Stimulated activated CD8-positive, alpha-beta memory T cell treated with anti-CD3 and anti-CD28 coated beads, Interleukin-7, amount 100 ng/mL, for 24 hours (primary cell): ENCODE data around the gene AURKAIP1.
A peak's percentile ranks its signal among the peaks of the same experiment; 100 is the strongest.

Experiments used
- DNase-seq: peaks from one replicate; pipeline ENCODE4 v3.0.0-alpha.2; 2020; ENCODE audit warnings: low read depth

Gene AURKAIP1

GRCh38 chr1:1359664-1360468, 15.1 kb downstream of the AURKAIP1 start:
- DNase-seq = no peak

- no peak for DNase-seq
These were observed 15.7 kb downstream of the AURKAIP1 start for GRCh38 chr1:1359308-1359663.

DNA sequence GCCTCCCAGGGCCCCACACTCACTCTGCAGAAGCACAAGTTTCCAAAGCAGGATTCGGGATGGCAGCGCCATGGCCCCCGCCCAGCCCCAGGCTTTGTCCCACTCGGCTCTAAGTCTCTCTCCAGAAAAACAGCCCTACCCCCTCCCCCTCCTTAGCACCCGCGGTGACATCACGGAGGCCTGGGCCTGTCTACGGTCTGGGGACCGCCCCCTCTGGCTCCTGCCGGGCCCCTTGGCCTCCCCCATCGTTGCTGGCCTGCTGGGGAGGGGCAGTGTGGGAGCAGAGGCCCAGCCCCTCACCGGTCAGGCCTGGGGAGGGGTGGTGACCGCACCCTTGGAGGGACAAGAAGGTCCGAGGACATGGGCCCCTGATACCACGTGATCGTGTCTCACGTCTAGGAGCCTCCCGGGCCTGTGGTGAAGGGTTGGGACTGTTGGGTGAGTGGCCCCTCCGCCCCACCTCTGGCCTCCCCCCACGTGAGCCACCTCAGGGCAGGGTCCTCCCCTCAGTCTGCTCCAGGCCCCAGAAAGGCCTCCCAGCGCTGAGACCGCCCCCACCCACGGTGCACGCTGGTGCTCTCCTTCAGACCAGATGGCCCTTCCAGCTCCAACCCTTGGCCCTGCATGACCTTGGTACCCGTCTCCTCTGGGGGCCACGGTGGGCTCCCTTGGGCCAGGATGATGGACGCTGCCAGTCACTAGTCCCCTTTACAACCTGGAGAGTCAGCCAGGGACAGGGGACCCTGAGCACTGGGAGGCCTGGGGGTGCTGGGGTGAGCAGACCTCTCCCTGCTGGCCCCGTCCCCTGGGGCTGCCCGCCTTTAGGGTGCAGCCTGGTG, 16.4 kb downstream of the AURKAIP1 start, which contains the start of gene MXRA8:
Gene MXRA8, minus strand, starts transcription at position 123 of the 839 bp plus-strand sequence. Its CDS starts 51 bp downstream, at position 72.
- no peak for DNase-seq

DNA sequence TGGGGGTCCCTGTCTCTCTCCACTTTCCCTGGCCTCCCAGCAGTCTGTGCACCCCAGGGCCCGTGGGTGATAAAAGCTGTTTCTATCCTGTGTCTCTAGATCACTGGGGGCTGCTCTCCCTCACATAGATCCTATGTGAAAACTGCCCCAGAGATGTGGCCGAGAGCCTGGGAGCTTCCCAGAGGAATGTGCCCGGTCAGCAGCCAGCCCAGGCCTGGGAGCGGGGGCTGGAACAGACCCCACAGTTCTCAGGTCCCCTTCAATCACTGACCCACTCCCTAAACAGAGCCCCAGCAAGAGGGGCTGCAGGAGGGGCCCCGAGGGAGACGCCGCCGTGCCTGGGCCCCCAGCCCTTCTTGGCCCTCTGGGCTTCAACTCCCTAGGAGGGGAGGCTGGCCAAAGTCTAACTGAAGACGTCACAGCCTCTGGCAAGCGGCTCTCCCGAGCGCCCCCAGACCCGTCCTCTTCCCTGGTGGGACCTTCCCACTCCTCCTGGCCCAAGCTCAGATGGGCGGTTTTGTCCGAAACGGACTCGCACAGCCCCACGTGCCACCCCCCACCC, 17.1 kb downstream of the AURKAIP1 start:
- DNase-seq = no peak

GRCh38 chr1:1356796-1357401, 18.1 kb downstream of the AURKAIP1 start:
- DNase-seq = no peak

DNA sequence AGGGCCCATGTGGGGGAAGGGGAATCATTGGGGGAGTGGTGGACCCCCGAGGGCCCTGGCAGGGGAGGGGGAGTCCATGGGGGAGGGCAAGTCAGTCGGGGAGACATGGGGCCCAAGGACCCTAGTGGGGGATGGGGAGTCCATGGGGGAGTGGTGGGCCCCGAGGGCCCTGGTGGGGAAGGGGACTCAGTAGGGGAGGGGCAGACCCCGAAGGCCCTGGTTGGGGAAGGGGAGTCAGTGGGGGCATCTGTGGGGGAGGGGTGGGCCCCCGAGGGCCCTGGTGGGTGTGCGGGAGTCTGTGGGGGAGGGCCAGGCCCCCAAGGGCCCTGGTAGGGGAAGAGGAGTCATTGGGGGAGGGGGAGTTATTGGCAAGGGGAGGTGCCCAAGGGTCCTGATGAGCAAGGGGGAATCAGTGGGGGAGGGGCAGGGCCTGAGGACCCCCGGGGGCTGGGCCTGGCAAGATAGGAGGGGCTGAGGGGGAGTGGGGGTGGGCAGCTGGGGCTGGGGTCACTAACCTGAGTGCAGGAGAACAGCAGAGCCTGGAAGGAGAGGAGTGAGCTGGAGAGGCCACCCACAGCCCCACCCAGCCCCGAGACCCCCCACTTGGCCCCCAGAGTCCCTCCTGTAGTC, 18.7 kb downstream of the AURKAIP1 start:
- DNase-seq = no peak

DNA sequence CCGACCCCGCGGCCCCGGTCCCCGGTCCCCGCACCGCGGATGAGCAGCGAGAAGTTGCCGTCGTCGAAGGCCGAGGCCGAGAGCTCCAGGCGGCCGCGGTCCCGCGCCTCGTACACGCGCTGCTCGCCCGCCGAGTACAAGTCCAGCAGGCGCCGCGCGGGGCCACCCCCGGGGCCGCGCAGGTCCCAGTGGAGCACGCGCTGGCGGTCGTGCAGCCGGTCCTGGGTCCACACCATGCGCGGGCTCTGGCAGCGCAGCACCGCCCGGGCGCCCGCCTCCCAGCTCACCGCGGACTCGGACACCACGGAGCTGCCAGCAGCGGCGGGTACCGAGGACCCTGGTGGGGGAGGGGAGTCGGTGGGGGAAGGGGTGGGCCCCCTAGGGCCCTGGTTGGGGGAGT, 19.6 kb downstream of the AURKAIP1 start:
- no peak for DNase-seq

GRCh38 chr1:1354271-1355247, 20.4 kb downstream of the AURKAIP1 start:
- DNase-seq = no peak

DNA sequence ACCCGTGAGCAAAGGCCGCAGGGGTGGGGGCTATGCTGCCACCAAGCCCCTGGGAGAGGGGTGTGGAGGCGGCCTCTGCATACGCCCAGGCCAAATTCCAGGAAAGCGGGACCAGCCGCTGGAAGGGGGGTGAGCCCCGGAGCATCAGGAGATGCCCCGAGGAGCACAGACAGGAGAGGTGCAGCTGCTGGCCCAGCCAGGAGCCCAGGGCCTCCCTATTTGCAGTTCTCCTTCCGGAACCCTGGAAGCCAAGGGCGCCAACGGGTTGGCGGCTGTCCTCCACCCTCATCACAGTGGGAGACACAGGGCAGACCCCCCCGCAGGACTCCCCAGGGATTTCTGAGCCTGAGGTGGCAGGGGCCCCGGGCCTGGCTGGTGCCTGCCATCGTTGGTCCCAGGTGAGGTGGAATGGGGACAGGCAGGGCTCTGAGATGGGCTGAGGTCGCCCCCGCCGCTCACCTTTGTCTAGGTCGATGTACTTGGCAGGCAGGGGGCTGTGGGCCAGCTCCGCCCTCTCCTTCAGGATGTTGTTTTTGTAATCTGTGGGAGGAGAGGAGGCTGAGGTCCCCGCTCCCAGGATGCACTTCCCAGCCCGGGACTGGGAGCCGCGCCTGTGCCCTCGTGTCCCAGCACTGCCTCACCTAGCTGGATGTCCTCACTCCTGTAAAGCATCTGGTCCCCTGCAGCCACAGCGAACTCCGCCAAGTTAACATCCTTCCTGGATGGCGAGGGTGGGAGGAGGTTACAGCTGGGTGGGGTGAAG, 21.4 kb downstream of the AURKAIP1 start:
- DNase-seq = no peak

GRCh38 chr1:1352786-1353388, 22.1 kb downstream of the AURKAIP1 start:
- DNase-seq = no peak

DNA sequence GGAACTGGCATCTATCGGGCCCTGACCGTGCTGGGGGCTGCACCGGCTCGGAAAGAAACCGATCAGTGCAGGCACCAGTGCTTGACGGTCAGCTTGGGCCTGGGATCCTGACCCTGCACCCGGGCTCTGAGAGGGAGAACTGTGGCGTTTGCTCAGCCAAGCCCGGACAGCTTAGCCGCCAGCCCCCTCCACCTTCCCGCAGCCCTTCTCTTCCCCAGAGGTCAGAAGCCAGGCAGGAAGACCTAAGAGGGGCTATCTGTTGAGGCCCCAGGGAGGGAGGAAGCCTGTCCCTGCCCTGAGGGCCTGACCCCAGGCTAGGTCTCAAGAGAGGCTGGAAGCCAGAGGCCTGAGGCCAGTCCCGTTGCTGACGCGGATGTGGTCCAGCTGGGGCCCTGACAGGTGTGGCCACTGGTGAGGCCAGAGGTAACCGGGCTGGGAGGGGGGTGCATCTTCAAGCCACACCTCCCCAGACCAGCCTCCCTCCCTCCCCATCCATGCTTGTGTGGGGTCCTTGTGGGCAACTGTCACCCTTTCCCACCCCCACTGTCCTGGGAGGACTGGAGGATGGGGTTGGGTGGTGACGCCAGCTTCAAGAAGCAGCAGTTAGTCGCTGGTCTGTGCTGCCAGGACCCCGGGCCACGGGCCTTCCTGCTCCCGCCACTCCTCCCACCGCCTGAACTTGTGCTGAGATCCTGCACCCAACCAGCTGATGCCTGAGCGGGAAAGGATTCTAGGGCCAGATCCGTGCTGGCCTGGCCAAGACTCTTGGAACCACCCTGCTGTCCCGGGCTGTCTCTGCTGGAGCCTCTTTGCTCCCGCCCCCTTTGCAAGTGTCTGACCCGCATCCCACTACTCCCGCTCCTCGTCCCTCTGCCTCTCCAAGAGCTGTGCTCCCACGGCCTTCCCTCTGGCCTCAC, 23.2 kb downstream of the AURKAIP1 start:
- no peak for DNase-seq

GRCh38 chr1:1349256-1350012, 25.6 kb downstream of the AURKAIP1 start, which contains the start of gene DVL1:
Gene DVL1 (minus strand): TSS chr1:1349418. CDS start chr1:1349065, 353 bp downstream.
- peak; percentile 38 for DNase-seq

- DNase-seq = no peak
These were observed 26.4 kb downstream of the AURKAIP1 start for GRCh38 chr1:1348420-1349255.

DNA sequence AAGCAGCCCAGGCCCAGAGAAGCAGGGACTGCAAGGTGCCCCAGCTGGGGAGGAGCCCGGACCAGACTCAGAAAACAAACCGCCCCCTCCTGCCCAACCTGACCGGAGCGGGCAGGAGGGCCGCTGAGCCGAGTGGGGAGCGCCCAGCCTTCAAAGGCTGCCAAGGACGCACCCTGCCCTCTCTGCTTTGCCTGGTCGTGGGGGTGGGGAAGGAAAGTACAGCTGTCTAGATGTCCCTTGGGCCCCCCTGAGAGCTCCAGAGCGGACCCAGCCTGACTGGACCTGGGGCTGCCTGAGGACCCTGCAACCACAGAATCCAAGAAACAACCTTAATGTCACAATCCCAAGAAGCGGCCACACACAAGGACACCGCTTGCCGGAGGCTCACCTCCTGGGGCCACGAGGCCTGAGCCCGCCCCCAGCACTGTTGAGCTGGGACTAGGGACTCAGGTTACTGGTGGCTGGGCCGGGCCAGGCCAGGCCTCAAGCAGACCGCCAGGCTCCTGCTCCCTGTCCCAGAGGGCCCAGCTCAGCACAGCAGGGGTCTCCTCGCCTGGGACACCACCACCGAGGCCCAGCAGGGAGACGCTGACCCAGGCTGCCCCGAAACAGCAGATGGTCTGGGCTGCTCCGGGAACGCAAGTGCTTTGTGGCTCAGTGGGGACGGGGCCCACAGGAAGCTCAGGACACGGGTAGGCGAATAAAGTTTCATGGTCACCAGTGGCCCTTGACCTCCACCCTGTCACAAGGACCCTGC, 27.2 kb downstream of the AURKAIP1 start:
- no peak for DNase-seq

DNA sequence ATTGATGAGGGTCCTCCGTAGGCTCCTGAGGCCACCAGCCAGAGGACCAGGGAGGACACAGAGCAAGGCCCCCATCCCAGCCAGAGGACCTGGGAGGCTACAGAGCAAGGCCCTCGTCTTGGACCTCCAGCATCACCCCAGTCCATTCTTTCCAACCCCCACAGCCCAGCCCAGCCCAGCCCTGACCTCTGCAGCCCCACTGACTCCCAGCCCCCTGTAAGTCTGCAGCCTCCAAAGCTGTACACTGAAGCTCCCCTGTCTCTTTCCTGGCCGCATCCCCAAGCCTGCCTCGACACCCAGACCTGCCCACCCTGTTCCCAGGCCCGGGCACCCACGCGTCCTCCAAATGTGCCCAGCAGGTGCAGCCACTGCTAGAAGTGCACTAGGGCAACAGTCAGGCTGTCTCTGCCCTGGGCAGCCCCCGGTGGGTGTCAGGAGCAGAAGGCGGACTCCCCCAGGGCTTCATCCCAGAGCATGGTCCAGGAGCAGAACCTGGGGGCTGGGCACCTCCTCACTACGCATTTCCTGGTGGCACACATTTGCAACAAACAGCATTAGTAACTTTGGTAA, 27.9 kb downstream of the AURKAIP1 start:
- no peak for DNase-seq

DNA sequence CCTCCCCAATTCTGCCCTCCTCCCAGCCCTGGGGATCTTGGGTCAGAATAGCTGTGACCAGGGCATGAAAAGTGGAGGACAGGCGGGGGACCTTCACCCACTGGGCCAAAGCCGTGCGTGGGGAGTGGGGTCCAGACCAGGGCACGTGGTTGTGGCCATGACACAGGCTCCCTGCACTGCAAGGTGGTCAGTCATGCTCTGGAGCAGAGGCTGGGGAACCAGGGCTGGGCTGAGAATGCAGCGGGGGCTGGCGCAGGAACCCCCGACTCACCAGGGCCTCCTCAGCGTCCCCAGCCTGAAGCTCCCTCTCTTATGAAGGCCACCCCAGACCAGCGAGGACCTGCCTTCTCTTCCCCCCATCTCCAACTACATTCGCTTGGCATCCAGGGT, 28.5 kb downstream of the AURKAIP1 start:
- no peak for DNase-seq
